ENCODE measurements around the gene CYP27B1.

GRCh38 chr12:57813111-57813970, 46.5 kb upstream of the CYP27B1 start:
- TF ChIP-seq CTCF (conservative IDR thresholded peaks at IDR 0.05; ENCODE audit: low read depth, low read length) (no peak), EZH2 (IDR thresholded peaks at IDR 0.05; ENCODE audit: borderline replicate concordance, low read depth, low read length, poor library complexity, severe bottlenecking) (no peak)
